K562 (cell line): ENCODE data around the gene FLAD1. TPM values are rescaled to one million over a fixed set of nuclear protein-coding genes. Genes with fewer than 3 reads are reported as not detected.
A peak's percentile ranks its signal among the peaks of the same experiment; 100 is the strongest.

Source experiments
- ATF3 ChIP-seq, 2 experiments: fragments of 450-650 bp in 1 of 2; sonication (generic) in 1 of 2; formaldehyde crosslinking in 1 of 2; IDR thresholded peaks in 1 of 2; conservative IDR thresholded peaks in 1 of 2; 2 replicates each; pipeline versions ENCODE4 v1.6.1 to v1.8.1; 2016 to 2023; ENCODE audit warnings: mild to moderate bottlenecking in 2 of 2, moderate library complexity in 2 of 2, inconsistent platforms in 1 of 2, missing genetic modification reagents in 1 of 2
- C11orf30 ChIP-seq: fragments of 450-650 bp; IDR thresholded peaks from 2 replicates; pipeline ENCODE4 v1.6.1; 2016; ENCODE audit warnings: low read depth, mild to moderate bottlenecking
- CSDE1 ChIP-seq, 2 experiments: fragments of 450-650 bp; IDR thresholded peaks; 2 replicates each; pipeline ENCODE4 v1.6.1; 2016; ENCODE audit warnings: mild to moderate bottlenecking in 1 of 2
- E4F1 ChIP-seq: fragments of 250-450 bp; sonication (Bioruptor Pico); IDR thresholded peaks from 2 replicates; pipeline ENCODE4 v1.5.0; 2021; ENCODE audit warnings: mild to moderate bottlenecking, borderline replicate concordance
- FOSL1 ChIP-seq: fragments of 200-800 bp; sonication (Bioruptor generic); conservative IDR thresholded peaks from 2 replicates; pipeline ENCODE4 v1.6.1; 2016; ENCODE audit warnings: missing genetic modification characterization, missing compliant biosample characterization
- FOXJ2 ChIP-seq: fragments of 200-800 bp; sonication (Bioruptor generic); IDR thresholded peaks from 2 replicates; pipeline ENCODE4 v1.6.1; 2016; ENCODE audit warnings: missing genetic modification characterization, missing compliant biosample characterization
- FOXO4 ChIP-seq: fragments of 450-650 bp; formaldehyde crosslinking; IDR thresholded peaks from 2 replicates; pipeline ENCODE4 v1.4.0; 2020; ENCODE audit warnings: mild to moderate bottlenecking, moderate library complexity
- HOXB6 ChIP-seq: fragments of 250-450 bp; sonication (Bioruptor Pico); IDR thresholded peaks from 2 replicates; pipeline ENCODE4 v1.5.1; 2022; ENCODE audit warnings: mild to moderate bottlenecking, borderline replicate concordance
- KAT2B ChIP-seq: IDR thresholded peaks from one replicate; pipeline ENCODE4 v1.6.1; 2012; ENCODE audit warnings: low read depth, mild to moderate bottlenecking, control low read depth, inconsistent platforms, low read length, moderate library complexity
- MAFK ChIP-seq: IDR thresholded peaks from 2 replicates; pipeline ENCODE4 v1.6.1; 2011; ENCODE audit warnings: low read length, improper control_type of control experiment
- NRF1 ChIP-seq, 2 experiments: fragments of 450-650 bp; IDR thresholded peaks in 1 of 2; conservative IDR thresholded peaks in 1 of 2; 2 replicates each; pipeline ENCODE4 v1.6.1; 2014; ENCODE audit warnings: mild to moderate bottlenecking in 2 of 2
- NUFIP1 ChIP-seq: fragments of 450-650 bp; IDR thresholded peaks from 2 replicates; pipeline ENCODE4 v1.6.1; 2018; ENCODE audit not compliant: partially characterized antibody
- PKNOX1 ChIP-seq: fragments of 450-650 bp; IDR thresholded peaks from 2 replicates; pipeline ENCODE4 v1.6.1; 2016
- SREBF1 ChIP-seq: fragments of 150-350 bp; IDR thresholded peaks from 2 replicates; pipeline ENCODE4 v1.6.1; 2014; ENCODE audit warnings: antibody characterized with exemption, low read depth, low read length, borderline replicate concordance
- TCF7 ChIP-seq: sonication (generic); IDR thresholded peaks from 2 replicates; pipeline ENCODE4 v1.6.1; 2016; ENCODE audit warnings: antibody characterized with exemption, borderline replicate concordance
- TEAD1 ChIP-seq, 2 experiments: fragments of 450-650 bp in 1 of 2; sonication (generic) in 1 of 2; formaldehyde crosslinking; IDR thresholded peaks; 2 replicates each; pipeline versions ENCODE4 v1.4.0 to v1.8.0; 2020 to 2022; ENCODE audit warnings: mild to moderate bottlenecking in 2 of 2, missing genetic modification reagents in 1 of 2
- ZFP30 ChIP-seq: fragments of 250-450 bp; sonication (Bioruptor Pico); IDR thresholded peaks from 2 replicates; pipeline ENCODE4 v1.8.0; 2022; ENCODE audit warnings: moderate library complexity, mild to moderate bottlenecking, inconsistent platforms, borderline replicate concordance
- ZNF263 ChIP-seq: sonication (generic); formaldehyde crosslinking; IDR thresholded peaks from 2 replicates; pipeline ENCODE4 v1.8.0; 2022; ENCODE audit warnings: mild to moderate bottlenecking, missing genetic modification reagents, borderline replicate concordance
- ZNF512 ChIP-seq: IDR thresholded peaks from 2 replicates; pipeline ENCODE4 v1.6.1; 2016; ENCODE audit warnings: missing genetic modification characterization, missing compliant biosample characterization
- polyA plus RNA-seq, 8 experiments: library from polyadenylated mRNA; depleted of rRNA in 4 of 8; stranded (reverse) in 5 of 8; unstranded in 3 of 8; fragments of >200 nt; fragmentation: Nextera tagmentation in 2 of 8; fragmentation: Illumina TruSeq in 1 of 8; extraction: Ambion mirVana in 2 of 8; extraction: Trizol in 1 of 8; gene quantifications; 2 replicates each; pipeline versions ENCODE4 v1.2.1 to v1.2.3, GENCODE V29; 2011 to 2014; ENCODE audit warnings: inconsistent platforms in 1 of 8, missing spikeins in 1 of 8
- total RNA-seq, 7 experiments: library from RNA; depleted of rRNA in 6 of 7; stranded (reverse); fragments of >200 nt in 6 of 7; fragmentation: Illumina TruSeq in 2 of 7; extraction: Trizol in 2 of 7; gene quantifications; 2 replicates each; pipeline versions ENCODE4 v1.2.1 to v1.2.3, GENCODE V29; 2011 to 2021; ENCODE audit warnings: low replicate concordance in 1 of 7

Gene FLAD1
- total and polyA plus RNA-seq, 9 of the 15 experiments (the other 6 are each of a cell fraction or from before 2014, with no cell fraction given): 24.9 to 85.8 (median 67.0) TPM

GRCh38 chr1:154999571-155000410 lies 16.6 kb downstream of the FLAD1 start (continued):
- TF ChIP-seq CSDE1 (IDR thresholded peaks at IDR 0.05): 0 out of 4 replicates have a peak, but pooled peaks of 1 of the 2 experiments have one; percentile 47
- TF ChIP-seq C11orf30: peak; percentile 48; the same call in 1 of the 2 replicates
- no peak for TF ChIP-seq E4F1 (CRISPR knock-in tag)
- TF ChIP-seq TCF7: no peak
- TF ChIP-seq FOXJ2 (tag): no peak
- TF ChIP-seq FOXO4 (CRISPR knock-in tag): no peak
- no peak for TF ChIP-seq HOXB6 (CRISPR knock-in tag)
- TF ChIP-seq MAFK: no peak
- TF ChIP-seq PKNOX1: no peak
- no peak for TF ChIP-seq ZFP30 (CRISPR knock-in tag)
- TF ChIP-seq TEAD1 (CRISPR knock-in tag; IDR thresholded peaks at IDR 0.05): peak in 1 of 2 experiments; percentile 28; a peak in 1 of 4 replicates
- peak in 1 of 2 experiments; percentile 21; a peak in 1 of 4 replicates for TF ChIP-seq NRF1 (conservative IDR thresholded peaks at IDR 0.05 in 1 of 2, IDR thresholded peaks at IDR 0.05 in 1 of 2)
- no peak; the same call in 1 of the 2 replicates for TF ChIP-seq FOSL1 (tag)
- TF ChIP-seq ZNF512 (tag): no peak
- TF ChIP-seq NUFIP1: peak; percentile 3
- no peak for TF ChIP-seq SREBF1
- TF ChIP-seq ZNF263: no peak
- TF ChIP-seq KAT2B: no peak
- no peak for TF ChIP-seq ATF3 (IDR thresholded peaks at IDR 0.05)
- TF ChIP-seq ATF3 (CRISPR knock-in tag; conservative IDR thresholded peaks at IDR 0.05): no peak
